Lung (tissue), 12 donors: Measurements from ENCODE around the gene LUC7L. TPM values are rescaled to one million over a fixed set of nuclear protein-coding genes. Genes with fewer than 3 reads are reported as not detected.
"Not testable (repeated sequence)": the region's sequence is repeated elsewhere in the genome, so short reads cannot be mapped to it uniquely, and the experiment has no call there.

Experiments
- ATAC-seq: fragments of 200-7000 bp; cut with Tn5 transposase; one replicate; pipeline ENCODE4 v1.9.1; 2020; ENCODE audit warnings: moderate number of reproducible peaks; ENCODE audit not compliant: insufficient read depth, low FRiP score
- DNase-seq, 3 donors: peaks; one replicate each; pipeline ENCODE4 v3.0.0-alpha.2; 2013 to 2017
- H3K27ac ChIP-seq, 2 donors: one replicate each; pipeline ENCODE4 v1.5.1; 2013; ENCODE audit warnings: mild to moderate bottlenecking in 2 of 2, moderate library complexity in 2 of 2, control low read depth in 1 of 2, inconsistent platforms in 1 of 2, low read depth in 1 of 2, low read length in 1 of 2
- H3K27me3 ChIP-seq, 3 donors: one replicate each; pipeline ENCODE4 v1.5.1; 2013; ENCODE audit warnings: low read length in 2 of 3; ENCODE audit not compliant: control insufficient read depth in 3 of 3, insufficient read depth in 3 of 3
- H3K36me3 ChIP-seq, 4 donors: one replicate each; pipeline ENCODE4 v1.5.1; 2013; ENCODE audit warnings: low read length in 4 of 4, mild to moderate bottlenecking in 1 of 4, moderate library complexity in 1 of 4; ENCODE audit not compliant: control insufficient read depth in 4 of 4, insufficient read depth in 4 of 4
- H3K4me1 ChIP-seq, 5 donors: one replicate each; pipeline ENCODE4 v1.5.1; 2013; ENCODE audit warnings: low read length in 5 of 5, mild to moderate bottlenecking in 2 of 5, moderate library complexity in 1 of 5; ENCODE audit not compliant: control insufficient read depth in 5 of 5, insufficient read depth in 5 of 5
- H3K4me3 ChIP-seq: one replicate; pipeline ENCODE4 v1.5.1; 2013; ENCODE audit warnings: mild to moderate bottlenecking, control low read depth, moderate library complexity
- H3K9ac ChIP-seq, 2 donors: one replicate each; pipeline ENCODE4 v1.5.1; 2013; ENCODE audit warnings: low read length in 2 of 2, control low read depth in 1 of 2; ENCODE audit not compliant: insufficient read depth in 1 of 2
- H3K9me3 ChIP-seq, 4 donors: one replicate each; pipeline ENCODE4 v1.5.1; 2013; ENCODE audit warnings: low read length in 3 of 4, mild to moderate bottlenecking in 1 of 4, moderate library complexity in 1 of 4; ENCODE audit not compliant: control insufficient read depth in 4 of 4, insufficient read depth in 3 of 4
- WGBS, 2 donors: extraction: QIAGEN DNeasy Blood & Tissue Kit; methylation state at CpG; one replicate each; pipeline ENCODE4 v1.1.7; 2013; 5-methylcytosine and 5-hydroxymethylcytosine counted together
- polyA plus RNA-seq, 2 donors: library from polyadenylated mRNA; stranded (reverse); fragments of 200-250 nt; gene quantifications; one replicate each; pipeline ENCODE4 v1.2.1, GENCODE V29; 2013
- total RNA-seq, 2 donors: library from RNA; depleted of rRNA in 1 of 2; stranded (reverse); fragments of >200 nt in 1 of 2; gene quantifications; one replicate each; pipeline ENCODE4 v1.2.1, GENCODE V29; 2014 to 2021
- TF ChIP-seq, protein P1 (sequence below): IDR thresholded peaks from 2 replicates; pipeline ENCODE4 v1.5.1; 2012; ENCODE audit warnings: mild to moderate bottlenecking; ENCODE audit errors: control extremely low read depth, extremely low read depth
- donor health status: control.
- donor health status: control.
- donor health status: Bipolar disorder and iron deficiency.
- donor health status: healthy.
- donor health status: DM: yes; HTN: yes; CAD: no.

LUC7L gene
- total and polyA plus RNA-seq, 4 donors = 35.2 to 115 (median 80.8) TPM

DNA sequence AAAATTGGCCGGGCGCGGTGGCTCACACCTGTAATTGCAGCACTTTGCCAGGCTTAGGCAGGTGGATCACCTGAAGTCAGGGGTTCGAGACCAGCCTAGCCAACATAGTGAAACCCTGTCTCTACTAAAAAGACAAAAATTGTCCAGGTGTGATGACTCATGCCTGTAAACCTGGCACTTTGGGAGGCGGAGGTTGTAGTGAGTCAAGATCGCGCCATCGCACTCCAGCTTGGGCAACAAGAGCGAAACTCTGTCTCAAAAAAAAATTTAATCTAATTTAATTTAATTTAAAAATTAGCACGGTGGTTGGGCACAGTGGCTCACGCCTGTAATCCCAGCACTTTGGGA lies 50.6 kb downstream of the LUC7L start:
- Histone ChIP-seq H3K4me3 (no peak overlapping the region), H3K27ac (no peak overlapping the region), H3K9ac (no peak overlapping the region), H3K9me3 (peaks cover 0 to 2% (median 0%) of the 10 kb centered on the region in 4 donors), H3K27me3 (peaks cover 2 to 41% (median 40%) of the 10 kb centered on the region in 3 donors), H3K36me3 (no peaks in the 10 kb centered on the region), H3K4me1 (peaks cover 0 to 14% (median 4%) of the 10 kb centered on the region in 5 donors)
- TF ChIP-seq, protein P1, sequence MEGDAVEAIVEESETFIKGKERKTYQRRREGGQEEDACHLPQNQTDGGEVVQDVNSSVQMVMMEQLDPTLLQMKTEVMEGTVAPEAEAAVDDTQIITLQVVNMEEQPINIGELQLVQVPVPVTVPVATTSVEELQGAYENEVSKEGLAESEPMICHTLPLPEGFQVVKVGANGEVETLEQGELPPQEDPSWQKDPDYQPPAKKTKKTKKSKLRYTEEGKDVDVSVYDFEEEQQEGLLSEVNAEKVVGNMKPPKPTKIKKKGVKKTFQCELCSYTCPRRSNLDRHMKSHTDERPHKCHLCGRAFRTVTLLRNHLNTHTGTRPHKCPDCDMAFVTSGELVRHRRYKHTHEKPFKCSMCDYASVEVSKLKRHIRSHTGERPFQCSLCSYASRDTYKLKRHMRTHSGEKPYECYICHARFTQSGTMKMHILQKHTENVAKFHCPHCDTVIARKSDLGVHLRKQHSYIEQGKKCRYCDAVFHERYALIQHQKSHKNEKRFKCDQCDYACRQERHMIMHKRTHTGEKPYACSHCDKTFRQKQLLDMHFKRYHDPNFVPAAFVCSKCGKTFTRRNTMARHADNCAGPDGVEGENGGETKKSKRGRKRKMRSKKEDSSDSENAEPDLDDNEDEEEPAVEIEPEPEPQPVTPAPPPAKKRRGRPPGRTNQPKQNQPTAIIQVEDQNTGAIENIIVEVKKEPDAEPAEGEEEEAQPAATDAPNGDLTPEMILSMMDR = no peak
- no peak for DNase-seq
- ATAC-seq = no peak
- 88% methylated on average over 11 of the region's 11 CpGs for WGBS, 2 donors

DNA sequence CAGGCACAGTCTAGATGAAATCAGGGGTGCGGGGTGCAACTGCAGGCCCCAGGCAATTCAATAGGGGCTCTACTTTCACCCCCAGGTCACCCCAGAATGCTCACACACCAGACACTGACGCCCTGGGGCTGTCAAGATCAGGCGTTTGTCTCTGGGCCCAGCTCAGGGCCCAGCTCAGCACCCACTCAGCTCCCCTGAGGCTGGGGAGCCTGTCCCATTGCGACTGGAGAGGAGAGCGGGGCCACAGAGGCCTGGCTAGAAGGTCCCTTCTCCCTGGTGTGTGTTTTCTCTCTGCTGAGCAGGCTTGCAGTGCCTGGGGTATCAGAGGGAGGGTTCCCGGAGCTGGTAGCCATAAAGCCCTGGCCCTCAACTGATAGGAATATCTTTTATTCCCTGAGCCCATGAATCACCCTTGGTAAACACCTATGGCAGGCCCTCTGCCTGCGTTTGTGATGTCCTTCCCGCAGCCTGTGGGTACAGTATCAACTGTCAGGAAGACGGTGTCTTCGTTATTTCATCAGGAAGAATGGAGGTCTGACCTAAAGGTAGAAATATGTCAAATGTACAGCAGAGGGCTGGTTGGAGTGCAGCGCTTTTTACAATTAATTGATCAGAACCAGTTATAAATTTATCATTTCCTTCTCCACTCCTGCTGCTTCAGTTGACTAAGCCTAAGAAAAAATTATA lies 51.1 kb downstream of the LUC7L start:
- Histone ChIP-seq H3K27ac (no peak overlapping the region), H3K4me1 (peaks cover 0 to 14% (median 4%) of the 10 kb centered on the region in 5 donors), H3K4me3 (no peak overlapping the region), H3K36me3 (no peaks in the 10 kb centered on the region), H3K27me3 (peaks cover 2 to 44% (median 40%) of the 10 kb centered on the region in 3 donors), H3K9me3 (peaks cover 0 to 2% (median 0%) of the 10 kb centered on the region in 4 donors), H3K9ac (no peak overlapping the region)
- DNase-seq (no peak), ATAC-seq (no peak)
- WGBS, 2 donors = 66 to 67% methylated on average over 11 of the region's 11 CpGs
- TF ChIP-seq, protein P1 = no peak

DNA sequence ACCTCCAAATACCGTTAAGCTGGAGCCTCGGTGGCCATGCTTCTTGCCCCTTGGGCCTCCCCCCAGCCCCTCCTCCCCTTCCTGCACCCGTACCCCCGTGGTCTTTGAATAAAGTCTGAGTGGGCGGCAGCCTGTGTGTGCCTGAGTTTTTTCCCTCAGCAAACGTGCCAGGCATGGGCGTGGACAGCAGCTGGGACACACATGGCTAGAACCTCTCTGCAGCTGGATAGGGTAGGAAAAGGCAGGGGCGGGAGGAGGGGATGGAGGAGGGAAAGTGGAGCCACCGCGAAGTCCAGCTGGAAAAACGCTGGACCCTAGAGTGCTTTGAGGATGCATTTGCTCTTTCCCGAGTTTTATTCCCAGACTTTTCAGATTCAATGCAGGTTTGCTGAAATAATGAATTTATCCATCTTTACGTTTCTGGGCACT lies 51.8 kb downstream of the LUC7L start:
- H3K9ac ChIP-seq = no peak overlapping the region
- 7 to 16% methylated on average over 13 of the region's 13 CpGs for WGBS, 2 donors
- H3K36me3 ChIP-seq = no peaks in the 10 kb centered on the region
- no peak for ATAC-seq
- TF ChIP-seq, protein P1 = no peak
- no peak overlapping the region for H3K4me3 ChIP-seq
- DNase-seq = peak; percentile 62 to 64 (median 62)
- peaks cover 0 to 14% (median 4%) of the 10 kb centered on the region in 5 donors for H3K4me1 ChIP-seq
- peaks cover 0 to 2% (median 0%) of the 10 kb centered on the region in 4 donors for H3K9me3 ChIP-seq
- H3K27ac ChIP-seq = no peak overlapping the region
- peaks cover 2 to 44% (median 40%) of the 10 kb centered on the region in 3 donors for H3K27me3 ChIP-seq

DNA sequence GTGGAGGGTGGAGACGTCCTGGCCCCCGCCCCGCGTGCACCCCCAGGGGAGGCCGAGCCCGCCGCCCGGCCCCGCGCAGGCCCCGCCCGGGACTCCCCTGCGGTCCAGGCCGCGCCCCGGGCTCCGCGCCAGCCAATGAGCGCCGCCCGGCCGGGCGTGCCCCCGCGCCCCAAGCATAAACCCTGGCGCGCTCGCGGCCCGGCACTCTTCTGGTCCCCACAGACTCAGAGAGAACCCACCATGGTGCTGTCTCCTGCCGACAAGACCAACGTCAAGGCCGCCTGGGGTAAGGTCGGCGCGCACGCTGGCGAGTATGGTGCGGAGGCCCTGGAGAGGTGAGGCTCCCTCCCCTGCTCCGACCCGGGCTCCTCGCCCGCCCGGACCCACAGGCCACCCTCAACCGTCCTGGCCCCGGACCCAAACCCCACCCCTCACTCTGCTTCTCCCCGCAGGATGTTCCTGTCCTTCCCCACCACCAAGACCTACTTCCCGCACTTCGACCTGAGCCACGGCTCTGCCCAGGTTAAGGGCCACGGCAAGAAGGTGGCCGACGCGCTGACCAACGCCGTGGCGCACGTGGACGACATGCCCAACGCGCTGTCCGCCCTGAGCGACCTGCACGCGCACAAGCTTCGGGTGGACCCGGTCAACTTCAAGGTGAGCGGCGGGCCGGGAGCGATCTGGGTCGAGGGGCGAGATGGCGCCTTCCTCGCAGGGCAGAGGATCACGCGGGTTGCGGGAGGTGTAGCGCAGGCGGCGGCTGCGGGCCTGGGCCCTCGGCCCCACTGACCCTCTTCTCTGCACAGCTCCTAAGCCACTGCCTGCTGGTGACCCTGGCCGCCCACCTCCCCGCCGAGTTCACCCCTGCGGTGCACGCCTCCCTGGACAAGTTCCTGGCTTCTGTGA lies 52.5 kb downstream of the LUC7L start, which contains the start of gene HBA1:
Gene HBA1 (plus strand): TSS at position 204 of the 906 bp plus-strand sequence. CDS start 37 bp downstream, at position 241.
- not testable (repeated sequence) for H3K9ac ChIP-seq, H3K27ac ChIP-seq, DNase-seq, H3K9me3 ChIP-seq, H3K36me3 ChIP-seq, H3K4me3 ChIP-seq, ATAC-seq
- 5% methylated on average over 26 to 36 of the region's 88 CpGs for WGBS, 2 donors
- H3K4me1 ChIP-seq = peaks cover 0 to 14% (median 4%) of the 10 kb centered on the region in 5 donors
- peaks cover 2 to 45% (median 42%) of the 10 kb centered on the region in 3 donors for H3K27me3 ChIP-seq

DNA sequence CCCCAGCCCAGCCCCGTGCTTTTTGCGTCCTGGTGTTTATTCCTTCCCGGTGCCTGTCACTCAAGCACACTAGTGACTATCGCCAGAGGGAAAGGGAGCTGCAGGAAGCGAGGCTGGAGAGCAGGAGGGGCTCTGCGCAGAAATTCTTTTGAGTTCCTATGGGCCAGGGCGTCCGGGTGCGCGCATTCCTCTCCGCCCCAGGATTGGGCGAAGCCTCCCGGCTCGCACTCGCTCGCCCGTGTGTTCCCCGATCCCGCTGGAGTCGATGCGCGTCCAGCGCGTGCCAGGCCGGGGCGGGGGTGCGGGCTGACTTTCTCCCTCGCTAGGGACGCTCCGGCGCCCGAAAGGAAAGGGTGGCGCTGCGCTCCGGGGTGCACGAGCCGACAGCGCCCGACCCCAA lies 53.2 kb downstream of the LUC7L start:
- WGBS, 2 donors = 1 to 2% methylated on average over 19 to 26 of the region's 39 CpGs
- H3K4me1 ChIP-seq = peaks cover 0 to 11% (median 2%) of the 10 kb centered on the region in 5 donors
- peaks cover 7 to 51% (median 46%) of the 10 kb centered on the region in 3 donors for H3K27me3 ChIP-seq
- H3K36me3 ChIP-seq, H3K9ac ChIP-seq, H3K4me3 ChIP-seq, H3K9me3 ChIP-seq, H3K27ac ChIP-seq, DNase-seq, ATAC-seq: not testable (repeated sequence)
